NCI-H2081 (cell line): Measurements from ENCODE around the gene IFIT5.
"Not testable (repeated sequence)": the region's sequence is repeated elsewhere in the genome, so short reads cannot be mapped to it uniquely, and the experiment has no call there.

ENCODE experiments used
- DNase-seq, 2 experiments: peaks; one replicate each; lab custom pipeline; 2025; lab: John Stamatoyannopoulos, UW

The IFIT5 gene

DNA sequence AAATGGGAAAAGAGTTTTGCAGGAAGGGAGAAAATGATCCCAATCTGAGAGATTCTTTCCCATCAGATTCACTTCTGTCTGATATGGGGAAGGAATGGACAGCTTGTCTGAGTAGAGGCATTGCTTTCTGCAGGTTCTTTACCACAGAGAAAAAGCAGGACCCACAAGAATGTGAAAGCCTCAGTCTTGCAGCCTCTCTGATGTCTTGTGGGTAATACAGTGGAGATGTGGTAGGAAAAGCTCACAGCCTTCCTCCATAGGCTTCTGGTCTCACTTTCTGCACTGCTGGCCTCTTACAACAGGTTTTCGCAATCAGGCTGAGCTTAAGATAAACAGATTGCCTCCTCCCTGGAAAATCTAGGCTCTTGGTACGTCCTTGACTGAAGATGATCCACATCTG lies 21.4 kb upstream of the IFIT5 start:
- no peak for DNase-seq

DNA sequence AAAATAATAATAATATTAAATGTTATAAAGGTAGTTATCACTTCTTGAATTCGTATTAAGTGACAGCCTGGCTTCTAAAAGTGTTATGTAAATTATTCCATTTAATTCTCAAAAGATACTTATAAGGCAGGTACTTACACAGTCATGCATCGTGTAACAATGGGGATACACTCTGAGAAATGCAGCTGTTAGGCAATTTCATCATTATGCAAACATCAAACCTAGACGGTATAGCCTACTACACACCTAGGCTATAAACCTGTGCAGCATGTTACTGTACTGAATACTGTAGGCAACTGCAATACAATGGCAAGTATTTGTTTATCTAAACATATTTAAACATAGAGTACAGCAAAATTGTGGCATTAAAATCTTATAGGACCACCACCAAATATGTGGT lies 20.5 kb upstream of the IFIT5 start:
- no peak for DNase-seq

DNA sequence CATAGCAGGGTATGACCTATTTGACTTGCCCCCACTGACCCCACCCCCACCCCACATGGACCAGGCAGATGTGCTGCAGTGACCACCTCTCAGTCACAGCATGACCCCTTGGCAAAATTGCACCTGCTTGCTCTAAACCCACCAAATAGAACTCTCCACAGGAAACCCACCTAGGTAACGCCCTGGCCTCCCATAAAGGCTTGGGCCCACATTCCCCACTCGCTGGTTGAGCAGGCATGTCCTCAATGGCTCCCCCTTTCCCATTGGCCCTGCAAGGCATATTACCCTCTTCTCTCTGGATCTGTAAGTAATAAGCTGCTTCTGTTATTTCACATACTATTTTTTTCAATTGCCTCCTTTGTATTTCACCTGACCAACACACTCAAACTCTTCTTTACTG lies 19.2 kb upstream of the IFIT5 start:
- DNase-seq, result no peak

DNA sequence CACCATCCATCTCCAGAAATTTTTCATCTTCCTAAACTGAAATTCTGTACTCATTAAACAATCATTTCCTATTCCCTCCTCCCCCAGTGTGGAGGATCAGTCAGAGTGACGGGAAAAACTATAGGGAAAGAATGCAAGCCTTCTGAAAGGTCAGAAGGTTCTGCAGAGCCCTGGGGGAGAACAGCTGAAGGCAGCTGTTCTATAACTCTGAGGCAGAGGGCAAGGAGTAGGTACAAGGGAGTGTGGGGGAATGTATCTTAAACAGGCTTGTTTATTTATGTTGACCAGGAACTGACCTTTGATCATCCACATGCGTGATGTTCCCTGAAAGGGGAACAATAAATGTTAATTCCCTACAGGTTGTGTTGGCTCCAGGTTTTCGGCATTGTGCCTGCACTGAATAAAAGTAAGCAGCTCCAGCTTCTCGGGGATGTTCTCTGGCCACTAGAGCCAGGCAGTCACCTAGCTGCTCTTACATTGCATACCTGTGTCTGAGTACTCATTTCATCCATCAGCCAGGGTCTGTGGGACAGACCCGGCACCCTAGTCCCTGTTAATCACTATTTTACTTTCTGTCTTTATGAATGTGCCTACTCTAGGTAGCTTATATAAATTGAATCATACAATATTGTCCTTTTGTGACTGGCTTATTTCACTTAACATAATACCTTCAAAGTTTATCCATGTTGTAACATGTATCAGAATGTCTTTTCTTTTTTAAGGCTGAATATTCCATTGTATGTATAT lies 16.2 kb upstream of the IFIT5 start:
- DNase-seq, result no peak

DNA sequence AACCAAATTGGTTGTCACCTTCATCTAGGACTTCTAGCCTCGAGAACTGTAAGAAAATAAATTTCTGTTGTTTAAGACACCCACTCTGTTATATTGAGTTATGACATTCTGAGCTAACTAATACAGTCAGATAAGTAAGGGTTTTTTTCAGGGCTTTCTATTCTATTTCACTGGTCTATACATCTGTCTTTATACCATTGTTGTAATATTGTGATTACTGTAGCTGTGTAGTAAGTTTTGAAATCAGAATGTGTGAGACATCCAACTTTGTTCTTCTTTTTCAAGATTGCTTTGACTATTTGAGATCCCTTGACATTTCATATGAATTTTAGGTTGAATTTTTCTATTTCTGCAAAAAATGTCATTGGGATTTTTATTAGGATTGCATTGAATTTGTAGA lies 14.4 kb upstream of the IFIT5 start:
- no peak for DNase-seq

DNA sequence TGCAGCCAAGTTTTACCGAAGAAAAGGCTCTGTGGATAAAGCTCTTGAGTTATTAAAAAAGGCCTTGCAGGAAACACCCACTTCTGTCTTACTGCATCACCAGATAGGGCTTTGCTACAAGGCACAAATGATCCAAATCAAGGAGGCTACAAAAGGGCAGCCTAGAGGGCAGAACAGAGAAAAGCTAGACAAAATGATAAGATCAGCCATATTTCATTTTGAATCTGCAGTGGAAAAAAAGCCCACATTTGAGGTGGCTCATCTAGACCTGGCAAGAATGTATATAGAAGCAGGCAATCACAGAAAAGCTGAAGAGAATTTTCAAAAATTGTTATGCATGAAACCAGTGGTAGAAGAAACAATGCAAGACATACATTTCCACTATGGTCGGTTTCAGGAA lies 11.3 kb upstream of the IFIT5 start:
- DNase-seq, result no peak

DNA sequence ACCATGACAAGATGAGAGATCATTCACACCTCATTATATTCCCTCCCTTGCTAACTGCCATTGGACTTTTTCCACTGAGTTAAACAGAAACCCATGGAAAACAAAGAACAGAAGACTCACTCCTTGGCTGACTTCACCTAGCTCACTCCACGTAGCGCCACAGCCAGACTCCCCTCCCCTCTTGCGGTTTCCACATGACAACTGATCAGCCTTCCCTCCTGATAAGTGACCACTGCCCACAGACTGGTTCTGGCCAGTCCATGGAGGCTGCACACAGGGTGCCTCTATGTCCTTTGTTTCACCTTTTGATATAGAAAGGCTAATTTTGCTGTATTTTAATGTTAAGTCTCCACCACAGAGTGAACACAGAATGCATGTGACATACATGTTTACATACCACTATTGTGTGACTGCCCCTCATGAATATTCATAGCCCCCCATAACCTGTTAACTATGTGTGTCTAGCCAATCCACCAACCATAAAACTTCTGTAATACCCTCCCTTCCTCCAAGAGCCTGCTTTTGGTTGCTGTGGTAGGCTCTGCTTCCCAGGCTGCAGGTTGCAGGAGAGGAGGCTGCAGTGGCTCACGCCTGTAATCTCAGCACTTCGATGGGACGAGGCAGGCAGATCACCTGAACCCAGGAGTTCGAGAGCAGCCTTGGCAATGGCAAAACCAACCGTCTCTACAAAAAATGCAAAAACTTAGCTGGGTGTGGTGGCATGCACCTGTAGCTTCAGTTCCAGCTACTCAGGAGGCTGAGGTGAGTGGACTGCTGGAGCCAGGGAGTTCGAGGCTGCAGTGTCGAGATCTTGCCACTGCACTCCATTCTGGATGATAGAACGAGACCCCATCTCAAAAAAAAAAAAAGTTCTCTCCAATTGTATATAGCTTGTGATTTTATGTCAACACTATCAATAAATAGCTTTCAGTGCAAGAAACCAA lies 10.0 kb upstream of the IFIT5 start:
- no peak for DNase-seq

DNA sequence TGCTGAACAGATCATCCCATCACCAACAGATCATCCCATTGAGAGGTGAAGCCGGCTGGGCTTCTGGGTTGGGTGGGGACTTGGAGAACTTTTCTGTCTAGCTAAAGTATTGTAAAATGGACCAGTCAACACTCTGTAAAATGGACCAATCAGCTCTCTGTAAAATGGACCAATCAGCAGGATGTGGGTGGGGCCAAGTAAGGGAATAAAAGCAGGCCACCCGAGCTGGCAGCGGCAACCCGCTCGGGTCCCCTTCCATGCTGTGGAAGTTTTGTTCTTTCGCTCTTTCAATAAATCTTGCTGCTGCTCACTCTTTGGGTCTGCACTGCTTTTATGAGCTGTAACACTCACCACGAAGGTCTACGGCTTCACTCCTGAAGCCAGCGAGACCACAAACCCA lies 8.2 kb upstream of the IFIT5 start:
- DNase-seq, result not testable (repeated sequence)

DNA sequence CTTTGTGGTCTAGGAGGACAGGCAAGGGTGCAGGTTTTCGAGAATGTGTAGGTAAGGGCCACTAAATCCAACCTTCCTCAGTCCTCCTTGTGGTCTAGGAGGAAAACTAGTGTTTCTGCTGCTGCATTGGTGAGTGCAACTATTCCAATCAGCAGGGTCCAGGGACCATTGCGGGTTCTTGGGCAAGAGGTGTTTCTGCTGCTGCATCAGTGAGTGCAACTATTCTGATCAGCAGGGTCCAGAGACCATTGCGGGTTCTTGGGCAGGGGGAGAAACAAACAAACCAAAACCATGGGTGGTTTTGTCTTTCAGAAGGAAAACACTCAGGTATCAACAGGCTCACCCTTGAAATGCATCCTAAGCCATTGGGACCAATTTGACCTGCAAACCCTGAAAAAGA lies 6.6 kb upstream of the IFIT5 start:
- not testable (repeated sequence) for DNase-seq

DNA sequence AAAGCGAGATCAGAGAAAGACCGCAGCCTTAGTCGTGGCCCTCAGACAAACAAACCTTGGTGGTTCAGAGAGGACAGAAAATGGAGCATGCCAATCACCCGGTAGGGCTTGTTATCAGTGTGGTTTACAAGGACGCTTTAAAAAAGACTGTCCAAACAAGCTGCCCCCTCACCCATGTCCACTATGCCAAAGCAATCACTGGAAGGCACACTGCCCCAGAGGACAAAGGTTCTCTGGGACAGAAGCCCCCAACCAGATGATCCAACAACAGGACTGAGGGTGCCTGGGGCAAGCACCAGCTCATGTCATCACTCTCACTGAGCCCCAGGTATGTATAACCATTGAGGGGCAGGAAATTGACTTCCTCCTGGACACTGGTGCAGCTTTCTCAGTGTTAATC lies 5.1 kb upstream of the IFIT5 start:
- DNase-seq, result not testable (repeated sequence)

DNA sequence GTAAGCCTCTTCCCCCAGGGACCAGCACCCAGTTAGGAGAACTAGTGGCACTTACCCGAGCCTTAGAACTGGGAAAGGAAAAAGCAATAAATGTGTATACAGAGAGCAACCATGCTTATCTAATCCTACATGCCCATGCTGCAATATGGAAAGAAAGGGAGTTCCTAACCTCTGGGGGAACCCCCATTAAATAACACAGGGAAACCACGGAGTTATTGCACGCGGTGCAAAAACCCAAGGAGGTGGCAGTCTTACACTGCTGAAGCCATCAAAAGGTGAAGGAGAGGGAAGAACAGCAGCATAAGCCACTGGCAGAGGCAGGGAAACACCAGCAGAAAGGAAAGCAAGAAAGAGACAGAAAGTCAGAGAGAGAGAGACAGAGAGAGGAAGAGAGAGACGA lies 3.8 kb upstream of the IFIT5 start:
- not testable (repeated sequence) for DNase-seq

DNA sequence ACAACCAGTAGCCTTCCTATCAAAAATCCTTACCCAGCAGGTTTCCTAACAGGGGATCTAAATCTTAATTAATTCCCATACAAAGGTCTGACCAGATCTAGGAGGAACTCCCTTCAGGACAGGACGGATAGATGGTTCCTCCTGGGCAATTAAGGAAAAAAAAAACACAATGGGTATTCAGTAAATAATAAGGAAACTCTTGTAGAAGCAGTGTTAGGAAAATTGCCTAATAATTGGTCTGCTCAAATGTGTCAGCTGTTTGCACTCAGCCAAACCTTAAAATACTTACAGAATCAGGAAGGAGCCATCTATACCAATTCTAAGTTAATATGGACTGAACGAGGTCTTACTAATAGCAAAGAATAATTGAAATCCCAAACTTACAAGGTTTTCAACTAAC lies 3.2 kb upstream of the IFIT5 start:
- DNase-seq, result not testable (repeated sequence)

DNA sequence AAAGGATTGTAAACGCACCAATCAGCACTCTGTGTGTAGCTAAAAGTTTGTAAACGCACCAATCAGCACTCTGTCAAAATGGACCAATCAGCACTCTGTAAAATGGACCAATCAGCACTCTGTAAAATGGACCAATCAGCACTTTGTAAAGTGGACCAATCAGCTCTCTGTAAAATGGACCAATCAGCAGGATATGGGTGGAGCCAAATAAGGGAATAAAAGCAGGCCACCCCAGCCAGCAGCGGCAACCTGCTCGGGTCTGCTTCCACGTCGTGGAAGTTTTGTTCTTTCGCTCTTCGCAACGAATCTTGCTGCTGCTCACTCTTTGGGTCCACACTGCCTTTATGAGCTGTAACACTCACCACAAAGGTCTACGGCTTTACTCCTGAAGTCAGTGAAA lies 2.1 kb upstream of the IFIT5 start:
- not testable (repeated sequence) for DNase-seq

DNA sequence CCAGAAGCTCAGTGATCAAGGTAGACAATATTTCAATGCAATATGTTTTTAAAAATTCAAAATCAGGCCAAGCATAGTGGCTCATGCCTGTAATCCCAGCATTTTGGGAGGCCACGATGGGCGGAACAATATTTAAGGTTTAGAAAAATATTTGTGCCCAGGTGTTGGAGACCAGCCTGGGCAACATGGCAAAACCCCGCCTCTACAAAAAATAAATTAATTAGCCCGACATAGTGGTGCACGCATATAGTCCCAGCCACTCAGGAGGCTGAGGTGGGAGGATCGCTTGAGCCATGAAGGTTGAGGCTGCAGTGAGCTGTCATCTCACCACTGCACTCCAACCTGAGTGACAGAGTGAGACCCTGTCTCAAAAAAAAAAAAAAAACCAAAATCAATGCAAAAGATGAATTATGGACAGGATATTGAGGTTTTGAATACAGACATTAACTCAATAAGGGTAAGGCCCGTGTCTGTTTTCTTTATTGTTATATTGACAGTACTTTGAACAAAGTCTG lies 913 bp upstream of the IFIT5 start:
- DNase-seq, result no peak

DNA sequence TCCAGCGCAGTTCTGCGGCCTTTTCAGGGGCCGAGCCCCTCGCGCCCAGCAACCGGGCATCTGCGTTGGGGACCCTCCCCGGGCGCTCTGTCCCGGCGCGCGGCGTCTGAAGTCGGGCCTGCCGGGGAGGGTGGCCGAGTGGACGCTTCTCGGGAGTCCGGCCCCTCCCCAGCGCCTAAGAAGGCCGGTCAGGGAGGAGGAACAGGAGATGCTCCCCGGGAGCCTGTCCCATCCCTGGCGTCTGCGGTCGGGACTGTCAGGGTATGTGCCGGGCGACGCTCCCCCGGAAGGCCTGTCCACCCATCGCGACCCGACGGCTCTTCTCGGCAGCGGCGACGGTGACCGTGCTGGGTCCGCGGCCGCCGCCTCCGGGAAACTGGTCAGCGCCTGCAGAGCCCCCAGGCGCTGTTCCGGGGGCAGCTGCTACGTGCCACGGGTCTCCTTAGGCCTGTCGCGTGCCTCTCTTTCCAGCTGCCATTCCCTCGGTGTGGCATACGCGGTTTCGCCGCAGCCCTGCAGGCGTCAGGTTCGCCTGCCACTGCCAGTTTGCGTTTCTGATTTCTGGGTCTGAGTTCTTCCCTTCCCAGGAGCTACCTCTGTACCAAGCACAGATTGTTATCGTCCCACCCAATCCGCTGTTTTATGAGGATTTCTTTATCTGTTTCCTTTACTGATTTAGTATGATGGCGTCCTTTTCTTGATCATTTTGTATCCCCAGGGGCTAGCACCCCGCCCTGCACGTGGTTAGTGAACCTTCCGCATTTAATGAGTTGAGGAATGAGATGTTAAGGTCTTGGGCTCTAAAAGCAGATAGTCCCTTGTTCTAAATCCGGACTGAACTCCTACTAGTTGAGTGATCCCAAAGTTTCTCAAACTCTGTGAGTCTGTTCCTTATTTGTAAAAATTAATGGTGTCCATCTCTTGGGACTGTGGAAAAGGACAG lies 782 bp downstream of the IFIT5 start:
- peak; percentile 16 to 37 for DNase-seq

DNA sequence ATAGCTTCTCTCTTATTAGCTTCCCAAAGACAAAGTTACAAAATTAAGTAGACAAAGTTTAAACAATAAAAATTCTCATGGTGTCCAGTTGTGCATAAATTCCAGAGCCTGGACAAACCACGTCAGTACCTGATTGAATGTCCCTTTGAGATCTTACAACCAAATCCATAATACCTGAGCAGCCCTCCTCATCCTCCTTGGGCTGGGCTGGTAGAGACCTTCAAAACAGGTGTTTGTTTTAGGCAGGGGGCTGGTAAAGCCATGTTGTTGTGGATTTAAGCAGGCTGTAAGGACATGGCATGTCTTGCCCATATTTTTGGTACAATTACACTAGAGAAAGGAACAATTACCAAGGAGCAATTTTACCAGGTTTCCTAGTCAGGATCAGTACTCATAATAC lies 2.1 kb downstream of the IFIT5 start:
- no peak for DNase-seq

DNA sequence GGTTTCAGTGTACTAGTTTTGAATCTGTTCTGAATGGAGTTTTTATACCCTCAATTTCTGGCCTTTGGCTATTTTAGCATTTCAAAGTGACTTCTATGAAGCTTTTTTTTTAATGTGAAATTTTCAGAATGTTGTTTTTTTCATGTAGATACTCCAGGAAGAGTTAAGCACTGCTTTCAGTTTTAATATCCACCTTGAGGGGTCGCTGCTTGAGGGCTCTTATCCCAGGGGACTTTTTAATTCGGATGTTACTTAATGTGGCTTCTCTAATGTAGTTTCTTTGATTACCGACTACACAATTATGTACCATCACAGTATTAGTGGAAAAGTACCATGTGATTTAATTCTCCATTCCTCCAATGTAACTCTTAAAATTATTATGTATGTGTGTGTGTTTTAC lies 5.2 kb downstream of the IFIT5 start:
- peak in 1 of 2 experiments; percentile 39 for DNase-seq

DNA sequence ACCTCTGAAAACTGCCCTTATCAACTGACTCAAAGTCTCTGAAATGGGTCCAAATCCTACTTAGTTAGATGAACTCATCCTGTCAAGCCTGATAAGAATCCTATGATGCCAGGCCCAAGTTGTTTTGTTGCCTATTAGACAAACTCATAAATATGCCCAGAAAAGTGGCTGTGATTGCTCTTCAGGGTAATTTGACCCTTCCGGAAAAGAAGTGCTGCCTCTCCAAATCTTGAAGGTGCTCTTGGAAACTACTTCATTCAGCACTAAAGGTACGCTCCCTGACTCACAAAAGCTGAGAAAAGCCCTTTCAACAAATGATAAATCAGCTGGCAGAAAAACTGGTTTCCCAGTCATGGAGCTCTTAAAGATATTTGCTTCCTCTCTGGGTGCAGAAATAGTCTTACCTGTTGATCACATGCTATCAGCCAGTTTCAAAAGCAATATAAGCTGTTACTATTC lies 6.7 kb downstream of the IFIT5 start:
- DNase-seq, result no peak

DNA sequence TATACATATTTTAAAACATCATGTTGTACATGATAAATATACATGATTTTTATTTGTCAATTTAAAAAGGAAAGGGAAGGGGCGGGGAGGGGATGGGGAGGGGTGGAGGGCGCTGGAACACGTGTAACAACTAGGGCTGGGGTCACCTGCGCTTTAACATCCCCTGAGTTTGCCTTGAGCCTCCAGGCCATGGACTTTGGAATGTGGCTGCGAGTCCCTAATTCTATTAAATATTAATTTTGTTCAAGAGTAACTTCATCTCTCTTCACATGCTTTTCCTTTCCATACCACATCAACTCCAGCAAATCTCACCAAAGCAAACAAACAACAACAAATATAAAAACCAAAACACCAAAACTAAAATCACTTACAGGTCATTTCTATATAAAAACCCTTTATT lies 10.6 kb downstream of the IFIT5 start:
- no peak for DNase-seq

DNA sequence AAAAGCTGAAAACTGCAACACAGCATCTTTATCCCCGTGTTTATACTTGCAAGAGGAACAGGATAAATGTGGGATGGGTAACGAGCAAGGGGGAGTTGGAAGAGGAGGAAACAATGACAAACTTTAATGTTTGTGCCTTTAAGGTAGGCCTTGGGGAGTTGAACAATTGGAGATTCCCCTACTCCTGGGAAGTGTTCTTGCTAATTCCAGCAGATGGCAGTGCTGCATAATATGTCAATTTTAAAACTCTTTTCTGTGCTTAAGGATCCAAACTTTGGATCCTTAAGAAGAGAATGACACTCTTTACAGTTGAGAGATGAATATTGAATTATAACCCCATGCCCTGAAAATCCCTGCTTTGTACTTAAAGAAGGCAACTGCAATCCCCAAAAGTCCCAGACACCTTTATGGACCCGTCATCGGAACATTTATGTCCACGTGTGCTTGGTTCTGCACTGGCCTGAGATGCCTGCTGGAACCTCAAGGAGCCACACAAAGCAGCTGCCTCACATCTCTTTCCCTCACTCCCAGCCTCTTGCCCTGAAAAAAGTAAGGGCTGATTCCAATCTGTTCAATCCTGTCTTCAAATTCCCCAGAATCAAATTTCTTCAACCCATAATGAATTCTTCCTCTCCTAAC lies 12.0 kb downstream of the IFIT5 start:
- peak; percentile 11 to 16 for DNase-seq

DNA sequence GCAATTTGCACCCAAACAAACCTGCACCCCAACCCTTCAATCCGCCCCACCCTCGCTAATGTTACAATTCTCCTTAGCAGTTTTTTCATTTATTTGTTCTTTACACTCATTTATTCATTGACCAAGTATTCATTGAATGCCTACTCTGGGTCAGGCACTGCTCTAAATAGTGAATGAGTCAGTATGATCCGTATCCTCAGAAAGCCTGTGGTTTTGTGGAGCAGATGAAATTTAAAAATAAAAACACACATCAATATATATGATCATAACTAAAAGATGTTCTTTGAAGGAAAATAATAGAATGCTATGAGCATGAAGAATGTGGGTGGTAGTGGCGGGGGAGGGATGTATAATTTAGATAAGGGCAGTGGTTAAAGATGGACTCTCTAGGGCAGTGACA lies 13.3 kb downstream of the IFIT5 start:
- no peak for DNase-seq
